Stimulated activated CD8-positive, alpha-beta memory T cell treated with anti-CD3 and anti-CD28 coated beads, Interleukin-4, amount 100 ng/mL, for 24 hours (primary cell): ENCODE results near the gene ADAM15.
A peak's percentile ranks its signal among the peaks of the same experiment; 100 is the strongest.

Source experiments
- DNase-seq: peaks from one replicate; pipeline ENCODE4 v3.0.0-alpha.2; 2020; ENCODE audit warnings: low read depth

Gene ADAM15

DNA sequence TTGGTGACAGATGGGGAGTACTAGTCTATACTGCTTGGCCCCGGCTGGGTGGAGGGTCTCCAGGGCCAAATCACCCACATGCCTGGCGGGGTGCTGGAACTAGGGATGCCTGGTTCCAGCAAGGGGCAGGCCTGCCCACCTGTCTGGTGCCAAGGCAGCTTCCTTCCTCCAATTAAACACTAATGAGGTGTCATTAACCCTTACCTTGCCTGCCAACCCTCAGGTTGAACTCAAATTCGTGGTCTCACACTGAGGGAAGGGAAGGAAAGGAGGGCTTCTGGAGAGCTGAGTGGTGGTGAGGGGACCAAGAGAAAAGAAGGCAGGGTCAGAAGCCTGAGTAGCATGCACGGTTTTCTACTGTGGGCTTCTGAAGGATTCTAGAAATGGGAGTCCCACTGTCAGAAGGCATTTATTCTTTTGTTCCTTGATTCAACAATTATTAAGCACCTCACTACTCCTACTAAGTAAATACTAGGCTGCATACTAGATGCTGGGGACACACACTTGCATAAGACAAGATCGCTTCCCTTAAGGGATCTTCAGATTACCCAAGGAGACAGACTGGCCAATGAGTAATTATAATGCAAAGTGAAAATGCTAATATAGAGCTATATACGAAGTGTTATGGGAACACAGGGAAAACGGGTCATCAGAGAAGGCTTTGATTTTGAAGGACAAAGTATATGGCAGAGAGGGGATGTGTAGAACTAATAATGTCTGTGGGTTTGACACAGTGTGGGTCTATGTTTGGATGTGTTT, 21.6 kb downstream of the ADAM15 start:
- no peak for DNase-seq

DNA sequence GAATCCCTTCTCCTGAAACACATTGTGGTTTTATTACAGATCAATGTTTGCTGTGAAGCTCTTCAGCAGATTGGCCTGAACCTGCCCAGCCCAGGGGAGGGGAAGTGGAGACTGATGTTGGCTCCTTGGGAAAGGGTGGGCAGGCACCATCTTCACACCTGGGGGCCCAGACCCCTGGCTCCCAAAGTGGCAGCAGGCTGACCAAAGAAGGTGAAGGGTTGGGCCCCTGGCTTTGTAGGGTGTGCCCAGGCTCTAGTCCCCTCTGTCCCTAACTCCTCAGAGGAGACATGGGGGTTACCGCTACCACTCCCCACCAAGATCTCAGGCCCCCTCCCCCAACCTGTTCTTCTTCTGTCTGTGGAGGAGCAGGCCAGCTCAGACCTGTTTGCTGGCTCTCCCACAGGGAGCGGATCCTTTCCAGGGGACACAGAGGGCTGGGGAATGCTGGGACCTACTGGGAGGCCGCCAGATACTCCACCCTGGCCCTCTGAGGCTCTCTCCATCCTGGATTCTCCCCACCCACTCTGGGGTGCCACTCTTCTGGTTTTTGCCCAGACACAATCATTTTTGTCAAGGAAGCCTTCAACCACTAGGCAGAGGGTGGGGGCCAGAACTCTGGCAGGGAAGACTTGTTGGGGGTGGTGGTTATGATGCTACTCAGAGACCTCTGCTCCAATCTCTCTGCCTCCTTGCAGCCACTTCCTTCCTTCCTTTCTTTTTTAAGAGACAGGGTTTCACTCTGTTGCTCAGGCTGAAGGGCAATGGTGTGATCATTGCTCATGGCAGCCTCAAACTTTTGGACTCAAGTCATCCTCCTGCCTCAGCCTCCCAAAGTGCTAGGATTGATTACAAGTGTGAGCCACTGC, 22.5 kb downstream of the ADAM15 start:
- no peak for DNase-seq

DNA sequence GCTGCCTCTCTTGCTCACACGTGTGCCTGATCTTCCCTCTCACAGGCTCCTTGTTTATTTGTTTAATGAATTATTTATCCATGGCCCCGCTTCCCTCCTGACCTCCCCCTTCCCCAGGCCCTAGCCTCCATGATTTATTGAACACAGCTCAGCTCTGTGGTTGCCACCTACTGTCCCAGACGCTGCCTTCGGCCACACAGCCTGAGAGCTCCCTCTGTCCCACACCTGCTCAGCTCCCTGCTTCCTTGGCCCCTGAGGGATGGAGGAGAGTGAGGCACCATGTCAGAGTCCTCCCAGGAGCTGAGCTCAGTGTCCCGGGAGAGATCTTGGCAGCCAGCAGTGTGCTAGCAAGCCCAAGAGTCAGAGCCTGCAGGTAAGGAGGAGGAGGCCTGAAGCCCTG, 24.4 kb downstream of the ADAM15 start:
- DNase-seq = no peak

DNA sequence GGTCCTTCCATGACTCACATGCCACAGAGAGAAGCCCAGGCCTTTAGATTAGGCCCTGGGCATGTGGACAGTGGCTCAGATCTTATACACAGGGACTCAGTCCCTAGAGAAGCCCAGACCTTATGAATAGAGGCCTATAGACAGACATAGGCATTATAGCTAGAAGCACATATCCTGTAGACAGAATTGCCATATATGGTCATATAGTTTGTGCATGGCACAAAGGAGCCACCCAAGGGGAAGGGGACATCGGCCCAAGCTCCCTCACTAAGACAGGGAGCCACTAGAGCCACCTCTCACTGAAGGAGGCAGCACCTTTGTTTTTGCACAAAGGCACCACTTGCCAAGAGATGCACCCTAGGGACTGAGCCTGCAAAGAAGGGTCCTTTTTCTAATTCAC, 25.3 kb downstream of the ADAM15 start:
- DNase-seq = no peak

DNA sequence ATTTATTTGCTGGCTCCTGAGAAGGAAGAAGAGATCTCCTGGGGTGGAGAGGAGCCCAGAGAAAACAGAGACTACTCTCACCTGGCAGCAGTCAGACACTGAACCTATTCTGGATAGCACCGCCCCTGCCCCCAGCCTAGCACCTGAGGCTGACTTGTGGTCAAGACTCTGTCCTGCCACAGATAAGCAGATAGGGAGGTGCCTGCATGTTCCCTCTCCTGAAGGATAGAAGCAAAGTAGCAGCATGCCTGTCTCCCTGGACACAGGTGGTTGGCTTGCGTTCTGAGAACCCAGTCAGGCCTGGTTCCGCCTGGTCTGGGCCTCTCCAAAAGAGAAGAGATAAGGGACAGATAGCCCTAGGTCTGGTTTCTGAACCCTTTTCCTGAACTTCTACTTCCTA, 26.2 kb downstream of the ADAM15 start:
- no peak for DNase-seq

DNA sequence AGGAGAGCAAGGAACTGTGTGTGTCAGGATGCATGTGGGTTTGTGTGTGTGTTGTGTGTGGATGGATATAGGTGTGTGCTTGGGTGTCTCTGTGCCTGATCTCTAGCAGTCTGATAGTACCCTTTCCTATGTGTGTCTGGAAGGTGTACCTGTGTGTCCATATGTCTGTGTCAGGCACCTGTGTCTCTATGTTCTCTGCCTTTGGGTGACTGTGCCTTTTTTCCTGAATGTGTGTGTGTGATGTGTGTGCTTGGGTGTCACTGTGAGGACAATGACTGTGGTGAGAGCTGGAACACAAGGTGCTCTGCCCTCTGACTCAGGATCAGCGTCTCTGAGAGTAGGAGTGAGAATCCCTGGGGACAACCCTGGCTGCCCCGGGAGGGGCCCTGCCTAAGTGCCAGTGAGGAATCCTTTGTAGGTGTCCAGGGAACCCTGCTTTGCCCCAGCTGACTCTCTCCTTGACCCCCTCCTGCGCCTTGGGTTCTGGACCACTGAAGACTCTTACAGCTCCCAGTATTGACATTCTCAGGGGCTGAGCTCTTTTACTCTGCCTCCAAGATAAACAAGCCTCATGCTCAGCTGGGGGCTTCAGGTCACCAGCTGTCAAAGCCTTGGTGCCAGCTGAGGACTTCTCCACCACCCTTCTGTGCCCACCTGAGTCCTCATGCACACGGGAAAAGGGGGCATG, 26.8 kb downstream of the ADAM15 start:
- DNase-seq = no peak

DNA sequence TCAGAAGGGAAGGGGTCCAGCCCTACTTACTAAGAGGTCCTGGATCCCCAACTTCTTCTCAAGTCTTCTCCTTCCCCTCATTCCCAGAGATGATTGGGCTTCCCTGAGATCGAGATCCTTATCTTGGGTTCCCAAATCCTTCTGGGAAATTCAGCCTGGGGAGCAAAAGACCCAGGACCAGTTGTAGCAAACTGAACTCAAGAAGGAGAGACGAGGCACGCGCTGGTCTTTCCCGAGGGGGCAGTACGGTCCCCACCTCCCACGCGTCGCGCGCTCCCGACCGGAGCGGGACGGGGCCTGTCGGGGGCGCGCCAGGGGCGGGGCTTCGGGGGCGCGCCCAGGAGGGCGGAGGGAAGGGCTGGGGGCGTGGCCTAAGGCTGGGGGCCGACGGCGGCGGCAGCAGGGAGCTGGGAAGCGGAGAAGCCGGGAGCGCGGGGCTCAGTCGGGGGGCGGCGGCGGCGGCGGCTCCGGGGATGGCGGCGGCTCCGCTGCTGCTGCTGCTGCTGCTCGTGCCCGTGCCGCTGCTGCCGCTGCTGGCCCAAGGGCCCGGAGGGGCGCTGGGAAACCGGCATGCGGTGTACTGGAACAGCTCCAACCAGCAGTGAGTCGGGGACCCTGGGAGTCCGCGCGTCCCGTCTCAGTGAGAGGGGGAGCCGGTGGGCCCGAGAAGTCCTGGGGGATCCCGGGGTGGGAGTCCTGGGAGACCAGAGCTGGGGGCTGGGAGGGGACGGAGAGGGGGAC, 27.5 kb downstream of the ADAM15 start, which contains the start of gene EFNA3:
EFNA3 (plus strand) TSS at position 369 of the 741 bp plus-strand sequence; CDS start at position 474, 105 bp downstream.
- no peak for DNase-seq

DNA sequence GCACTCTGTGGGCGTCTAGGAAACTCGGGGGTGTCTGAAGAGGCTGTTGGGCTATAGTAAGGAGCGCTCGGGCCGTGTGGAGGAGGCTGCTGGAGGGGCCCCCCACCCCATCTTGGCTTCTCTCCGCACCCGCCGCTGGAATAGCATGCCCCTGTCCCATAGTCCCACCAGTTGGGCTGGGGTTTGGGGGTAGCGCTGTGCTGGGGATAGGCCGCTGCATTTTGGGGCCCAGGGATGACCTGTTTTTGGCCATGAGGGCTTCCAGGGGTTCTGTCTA, 28.0 kb downstream of the ADAM15 start:
- DNase-seq = no peak

DNA sequence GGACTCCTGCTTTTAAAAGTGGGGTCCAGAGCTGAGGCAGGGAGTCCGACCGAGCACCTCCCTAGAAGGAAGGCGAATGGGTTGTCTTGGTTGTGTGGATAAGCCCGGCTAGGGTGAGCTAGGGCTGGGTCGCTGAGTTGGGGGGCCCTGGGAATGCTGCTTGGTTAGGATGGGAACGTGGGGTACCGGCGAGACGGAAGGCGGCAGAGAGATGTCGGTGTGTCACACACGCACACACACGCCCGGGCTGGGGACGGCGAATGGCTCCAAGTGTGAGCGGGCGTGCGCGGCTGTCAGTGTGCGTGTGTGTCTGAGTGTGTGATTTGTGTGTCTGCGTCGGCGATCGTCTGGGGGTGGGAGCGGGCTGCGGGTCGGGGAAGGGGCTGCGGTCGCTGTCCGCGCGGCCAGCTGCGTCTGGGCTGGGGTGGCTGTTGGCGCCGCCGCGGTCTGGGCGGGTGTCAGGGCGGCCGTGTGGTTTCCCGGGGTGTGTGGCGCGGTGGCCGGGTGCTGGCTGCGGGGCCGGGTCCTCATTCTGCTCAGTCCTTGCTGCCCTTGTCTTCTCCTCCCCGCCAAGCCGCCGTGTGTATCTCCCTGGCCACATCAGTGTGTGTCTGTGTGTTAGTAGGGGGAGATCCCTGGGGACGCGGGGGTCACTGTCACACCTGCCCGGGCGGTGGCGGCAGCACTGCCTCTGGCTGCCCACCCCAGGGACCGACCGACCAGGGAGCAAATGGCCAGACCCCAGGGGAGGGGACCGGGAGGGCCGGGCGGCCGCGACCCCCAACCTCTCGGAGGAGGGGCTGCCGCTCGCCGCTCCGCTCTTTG, 28.6 kb downstream of the ADAM15 start:
- DNase-seq = no peak

DNA sequence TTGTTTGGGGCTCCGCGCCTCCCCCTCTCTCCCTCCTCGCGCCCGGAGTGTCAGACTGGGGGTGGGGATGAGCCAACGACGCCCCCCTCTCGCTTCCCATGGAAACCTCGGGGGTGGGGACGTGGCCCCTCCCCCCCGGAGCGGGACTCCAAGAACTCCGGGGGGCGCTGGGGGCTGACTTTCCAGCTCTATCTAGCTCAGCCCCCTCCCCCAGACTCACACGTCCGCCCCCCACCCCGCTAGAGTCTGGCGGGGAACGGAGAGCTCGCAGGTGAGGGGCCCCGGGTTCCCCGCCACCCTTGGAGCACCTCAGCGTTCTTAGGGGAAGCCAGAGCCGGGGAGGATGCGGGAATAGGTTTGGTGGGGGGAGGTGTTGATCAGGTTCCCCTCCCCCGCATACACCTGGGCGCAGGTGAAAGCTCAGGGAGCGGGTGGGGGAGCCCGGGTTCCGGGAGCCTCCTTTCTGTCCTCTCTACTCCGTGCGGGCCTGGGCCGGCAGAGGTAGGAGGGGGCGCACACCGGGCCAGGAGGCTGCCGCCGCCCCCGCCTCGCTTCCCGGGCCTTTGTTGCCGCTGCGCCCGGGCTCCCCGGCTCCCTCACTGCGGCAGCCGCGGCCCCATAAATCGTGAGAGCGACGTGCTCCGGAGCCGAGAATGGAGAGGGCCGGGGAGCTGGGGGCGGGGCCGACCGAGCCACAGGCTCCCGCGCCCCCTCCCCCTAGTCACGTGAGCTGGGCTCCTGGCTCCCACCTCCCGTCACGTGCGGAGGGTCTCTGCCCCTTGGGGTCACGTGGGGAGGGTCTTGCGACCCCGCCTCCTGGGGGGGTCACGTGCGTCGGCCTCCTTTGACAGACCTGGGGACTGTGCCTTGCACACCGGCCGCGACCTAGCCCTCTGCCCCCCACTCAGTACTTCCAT, 29.5 kb downstream of the ADAM15 start:
- DNase-seq = no peak

DNA sequence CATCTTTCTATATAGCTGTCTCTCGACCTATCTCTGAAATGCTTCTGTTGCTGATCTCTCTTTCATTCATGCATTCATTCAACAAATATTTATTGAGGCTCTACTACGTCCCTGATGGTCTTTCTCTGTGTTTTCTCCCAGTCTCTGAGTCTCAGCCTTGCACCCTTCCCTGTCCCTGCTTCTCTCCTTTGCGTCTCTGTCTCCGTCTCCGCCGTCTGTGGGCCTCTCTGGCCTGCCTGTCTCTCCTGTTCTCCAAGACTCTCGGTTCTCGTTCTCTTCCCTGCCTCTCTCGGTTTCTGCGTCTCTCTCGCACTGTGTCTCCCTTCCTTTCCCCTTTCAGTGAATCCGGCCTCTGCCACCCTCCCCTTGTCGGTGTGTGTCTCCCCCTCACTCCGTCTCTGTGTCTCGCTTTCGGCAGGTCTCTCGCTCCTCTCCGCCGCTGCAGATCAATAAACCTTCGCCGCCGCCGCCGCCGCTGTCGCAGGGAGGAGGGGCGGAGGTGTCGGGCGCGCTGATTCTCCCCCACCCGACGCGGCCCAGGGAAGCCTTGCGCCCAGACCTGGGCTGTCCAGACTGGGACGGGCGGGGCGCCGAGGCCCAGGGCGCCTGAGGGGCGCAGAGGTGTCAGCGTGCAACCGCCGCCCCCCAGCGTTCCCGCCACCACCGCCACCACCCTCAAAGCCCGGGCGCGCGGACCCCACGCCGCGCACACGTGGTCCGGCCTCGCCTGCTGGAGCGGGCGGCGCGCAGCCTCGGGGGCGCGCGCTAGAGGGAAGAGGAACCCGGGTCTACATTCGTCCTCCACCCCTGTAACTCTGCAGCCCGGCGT, 30.6 kb downstream of the ADAM15 start:
- no peak for DNase-seq

DNA sequence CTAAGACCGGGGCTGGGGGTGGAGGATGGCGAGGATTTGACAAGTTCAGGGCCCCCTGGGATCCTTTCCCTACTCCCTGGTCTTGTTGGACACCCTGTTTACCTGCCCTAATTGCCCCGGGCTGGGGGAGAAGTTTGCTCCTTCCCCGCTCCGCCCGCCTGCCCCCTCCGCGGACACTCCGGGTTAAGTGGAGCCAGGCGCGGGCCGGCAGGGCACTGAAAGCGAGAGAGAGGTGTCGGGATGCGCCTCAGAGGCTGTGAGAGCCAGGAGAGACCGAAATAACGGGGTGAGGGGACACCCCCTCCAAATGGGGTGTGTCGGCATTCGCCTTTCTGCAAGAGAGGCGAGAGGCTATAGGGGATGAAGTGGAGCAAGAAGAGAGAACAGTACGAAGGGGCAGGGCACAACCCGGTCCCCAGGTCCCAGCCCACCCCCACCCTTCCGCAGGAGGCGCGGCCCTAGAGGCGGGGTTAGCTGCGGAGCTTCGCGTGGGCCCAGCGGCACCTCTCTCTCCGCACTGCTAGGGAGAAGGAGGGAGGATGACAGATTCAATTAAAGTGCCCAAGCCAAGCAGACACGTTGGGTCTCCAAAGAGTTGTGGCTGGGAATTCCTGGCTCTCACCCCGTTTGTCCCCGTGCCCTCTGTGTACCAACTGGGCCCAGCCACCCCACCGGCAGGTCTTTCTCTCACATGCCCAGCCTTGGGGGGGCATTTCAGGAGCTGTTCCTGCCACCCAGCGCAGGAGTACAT, 31.4 kb downstream of the ADAM15 start:
- no peak for DNase-seq

DNA sequence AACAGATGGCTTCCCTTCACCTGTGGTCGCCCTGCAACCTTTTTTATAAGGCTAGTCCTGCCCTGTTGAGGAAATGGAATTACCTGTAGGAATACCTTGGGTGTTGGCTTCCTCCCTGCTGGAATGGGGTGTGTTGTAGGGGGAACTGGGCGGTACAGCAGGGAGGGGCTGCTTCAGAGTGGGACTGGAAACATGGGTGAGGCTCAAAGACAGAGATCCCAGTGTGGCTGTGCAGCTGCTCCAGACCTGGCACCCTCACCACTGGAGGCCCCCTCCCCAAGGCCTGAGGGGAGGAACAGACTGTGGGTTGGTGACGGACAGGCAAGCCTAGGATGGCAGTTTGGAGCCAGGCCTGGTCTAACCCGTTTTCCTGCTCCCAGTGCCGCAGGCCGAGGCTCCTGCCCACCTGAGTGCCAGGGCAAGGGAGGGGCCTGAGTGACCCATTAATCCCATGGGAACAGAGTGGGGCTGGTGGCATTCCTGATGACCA, 32.0 kb downstream of the ADAM15 start:
- DNase-seq = no peak

DNA sequence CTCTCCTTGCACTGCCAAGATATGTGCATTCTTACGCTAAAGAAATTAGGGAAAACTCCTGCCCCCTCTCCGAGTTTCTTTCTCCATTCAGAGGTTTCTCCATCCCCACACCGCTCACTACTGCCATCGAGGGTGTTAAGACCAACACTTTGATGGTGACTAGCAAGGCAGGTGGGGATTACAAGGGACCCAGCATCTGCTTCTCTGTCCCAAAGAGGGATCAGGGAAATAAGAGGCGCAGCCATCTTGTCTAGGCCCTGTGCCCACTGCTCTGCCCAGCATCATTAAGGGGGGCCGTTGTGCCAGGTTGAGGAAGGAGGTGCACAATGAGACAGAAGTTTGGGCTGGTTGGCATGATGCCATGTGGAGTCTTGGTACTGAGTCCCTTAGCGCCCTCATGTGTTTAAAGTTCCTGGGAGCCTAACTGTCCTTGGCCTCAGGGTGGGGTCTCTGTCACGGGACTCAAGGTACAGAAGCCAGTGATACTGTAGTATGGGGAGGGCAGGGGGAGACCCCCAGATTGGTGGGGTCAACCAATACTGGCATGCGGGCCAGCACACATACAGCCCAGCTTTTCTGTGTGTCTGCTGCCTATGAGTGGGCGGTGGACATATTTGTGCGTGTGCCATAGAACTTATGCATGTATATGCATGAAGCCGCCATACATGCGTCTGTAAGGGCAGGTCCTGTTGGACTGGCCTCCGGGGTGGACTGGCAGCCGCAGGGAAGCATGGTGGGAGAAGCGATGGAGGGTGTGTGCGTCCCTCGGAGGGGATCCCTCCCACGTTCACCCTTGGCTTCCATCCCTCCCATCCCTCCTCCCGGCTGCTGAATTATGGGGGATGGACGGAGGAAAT, 33.0 kb downstream of the ADAM15 start:
- DNase-seq = no peak

DNA sequence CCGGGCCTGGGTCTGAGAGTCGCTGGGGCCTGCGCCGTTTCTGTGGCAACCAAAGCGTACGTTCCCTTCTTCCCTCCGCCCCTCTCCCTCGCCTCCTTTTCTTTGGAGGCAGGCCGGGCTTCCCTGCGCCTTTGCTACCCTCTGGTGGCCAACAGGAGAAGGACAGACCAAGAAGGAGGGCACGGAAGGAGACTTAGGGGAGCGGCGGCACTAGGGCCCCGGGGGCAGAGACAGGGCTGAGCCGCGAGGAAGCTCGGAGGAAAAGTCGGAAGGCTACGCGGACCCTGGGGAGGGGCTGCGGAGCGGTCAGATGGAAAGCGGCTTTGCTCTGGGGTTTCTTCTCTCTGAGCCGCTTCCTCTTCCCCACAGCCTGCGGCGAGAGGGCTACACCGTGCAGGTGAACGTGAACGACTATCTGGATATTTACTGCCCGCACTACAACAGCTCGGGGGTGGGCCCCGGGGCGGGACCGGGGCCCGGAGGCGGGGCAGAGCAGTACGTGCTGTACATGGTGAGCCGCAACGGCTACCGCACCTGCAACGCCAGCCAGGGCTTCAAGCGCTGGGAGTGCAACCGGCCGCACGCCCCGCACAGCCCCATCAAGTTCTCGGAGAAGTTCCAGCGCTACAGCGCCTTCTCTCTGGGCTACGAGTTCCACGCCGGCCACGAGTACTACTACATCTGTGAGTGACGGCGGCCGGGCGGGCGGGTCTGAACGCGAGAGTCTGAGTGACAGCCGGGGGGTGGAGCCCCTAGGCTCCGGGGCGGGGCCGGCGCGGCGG, 33.8 kb downstream of the ADAM15 start:
- DNase-seq = peak; percentile 86

DNA sequence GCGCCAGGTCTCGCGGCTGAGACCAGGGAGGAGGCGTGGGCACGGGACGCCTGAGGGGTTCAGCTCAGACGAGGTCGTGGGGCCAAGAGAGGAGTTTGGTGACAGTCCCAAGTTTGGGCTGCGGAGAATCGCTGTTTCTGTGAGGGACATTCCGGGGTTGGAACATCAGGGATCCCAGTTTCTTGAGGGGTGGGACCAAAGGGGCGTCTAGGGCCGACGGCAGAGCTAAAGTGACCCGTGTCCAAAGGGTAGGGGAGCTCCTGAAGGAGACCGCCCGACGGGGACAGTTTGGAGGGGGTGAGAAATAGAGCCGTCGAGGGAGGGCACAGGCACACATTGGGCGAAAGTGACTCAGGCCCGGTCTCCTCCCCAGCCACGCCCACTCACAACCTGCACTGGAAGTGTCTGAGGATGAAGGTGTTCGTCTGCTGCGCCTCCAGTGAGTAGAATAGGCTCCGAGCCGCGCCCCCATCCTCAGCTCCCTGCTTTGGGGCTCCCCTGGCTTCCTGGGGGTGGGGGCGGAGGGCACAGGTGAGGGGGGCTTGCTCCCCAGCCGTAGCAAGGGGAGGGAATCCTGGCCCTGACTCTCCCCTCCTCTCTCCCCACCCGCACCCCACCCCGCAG, 34.5 kb downstream of the ADAM15 start:
- DNase-seq = peak; percentile 63
